Osteoblast (primary cell): Measurements from ENCODE around the gene ZCCHC24. TPM values are rescaled to one million over a fixed set of nuclear protein-coding genes. Genes with fewer than 3 reads are reported as not detected.

ENCODE experiments used
- DNase-seq: peaks from one replicate; pipeline ENCODE4 v3.0.0; 2011; ENCODE audit warnings: low spot score, mixed read lengths; ENCODE audit not compliant: insufficient read length; ENCODE audit errors: missing footprints
- H2AFZ ChIP-seq: 2 replicates; pipeline ENCODE4 v1.6.0; 2011; ENCODE audit warnings: mild to moderate bottlenecking, low read length
- H3K27ac ChIP-seq: 2 replicates; pipeline ENCODE4 v1.5.1; 2011; ENCODE audit warnings: mild to moderate bottlenecking, low read depth, low read length, moderate library complexity
- H3K27me3 ChIP-seq: 2 replicates; pipeline ENCODE4 v1.6.0; 2012; ENCODE audit warnings: mild to moderate bottlenecking, control low read depth, inconsistent platforms, low read length, moderate library complexity; ENCODE audit not compliant: insufficient read depth
- H3K36me3 ChIP-seq: 2 replicates; pipeline ENCODE4 v1.5.1; 2011; ENCODE audit warnings: mild to moderate bottlenecking, low read length, control low read depth, moderate library complexity; ENCODE audit not compliant: insufficient read depth
- H3K4me1 ChIP-seq: 2 replicates; pipeline ENCODE4 v1.5.1; 2011; ENCODE audit warnings: mild to moderate bottlenecking, low read length, control low read depth, moderate library complexity; ENCODE audit not compliant: insufficient read depth
- H3K4me2 ChIP-seq: 2 replicates; pipeline ENCODE4 v1.6.0; 2011; ENCODE audit warnings: mild to moderate bottlenecking, low read length; ENCODE audit not compliant: insufficient read depth
- H3K4me3 ChIP-seq: fragments of 200-600 bp; sonication (generic); 3 replicates; pipeline ENCODE4 v1.5.1; 2012; ENCODE audit warnings: mild to moderate bottlenecking, low read length, inconsistent platforms; ENCODE audit not compliant: insufficient read depth
- H3K79me2 ChIP-seq: 2 replicates; pipeline ENCODE4 v1.6.0; 2012; ENCODE audit warnings: mild to moderate bottlenecking, low read length, control low read depth, inconsistent platforms; ENCODE audit not compliant: insufficient read depth
- H3K9me3 ChIP-seq: 2 replicates; pipeline ENCODE4 v1.5.1; 2011; ENCODE audit warnings: low read depth, low read length, control low read depth
- H4K20me1 ChIP-seq: 2 replicates; pipeline ENCODE4 v1.6.0; 2012; ENCODE audit warnings: mild to moderate bottlenecking, low read length, control low read depth; ENCODE audit not compliant: insufficient read depth
- total RNA-seq: library from RNA; depleted of rRNA; stranded (reverse); fragments of >200 nt; gene quantifications from 2 replicates; pipeline ENCODE4 v1.2.3, GENCODE V29; 2012
- TF ChIP-seq, protein P1 (sequence below): IDR thresholded peaks from 2 replicates; pipeline ENCODE4 v1.5.1; 2011; ENCODE audit warnings: mild to moderate bottlenecking, low read depth, low read length, moderate library complexity; ENCODE audit errors: extremely low read depth

The ZCCHC24 gene
- total RNA-seq, 1 donor = 48.5 TPM

DNA sequence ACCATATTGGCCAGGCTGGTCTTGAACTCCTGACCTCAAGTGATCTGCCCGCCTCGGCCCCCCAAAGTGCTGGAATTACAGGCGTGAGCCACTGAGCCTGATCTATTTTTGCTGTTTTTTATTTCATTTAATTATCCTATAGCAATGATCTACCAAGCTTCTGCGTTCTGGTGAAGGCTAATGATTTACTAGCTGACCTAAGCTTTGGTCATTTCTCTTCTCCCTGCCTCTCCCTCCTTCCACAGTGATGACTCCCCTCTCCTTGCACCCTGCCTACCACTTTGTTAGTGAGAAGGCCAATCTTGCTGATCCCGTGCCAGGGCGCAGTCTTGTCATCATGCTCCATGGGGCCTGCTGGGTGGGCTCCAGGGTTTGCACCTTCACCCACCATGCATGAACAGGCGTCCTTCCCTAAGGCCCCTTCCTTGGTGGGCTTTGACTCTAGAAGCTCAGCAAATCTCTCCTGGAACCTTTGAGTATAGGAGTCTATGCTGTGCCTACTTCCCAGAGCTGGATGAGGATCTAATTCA, 11.9 kb upstream of the ZCCHC24 start:
- H4K20me1 ChIP-seq = no peaks in the 10 kb centered on the region
- H3K4me1 ChIP-seq = peaks cover 15% of the 10 kb centered on the region
- H2AFZ ChIP-seq = no peak overlapping the region
- peaks cover 7% of the 10 kb centered on the region for H3K27me3 ChIP-seq
- no peaks in the 10 kb centered on the region for H3K79me2 ChIP-seq
- no peak for DNase-seq
- H3K4me2 ChIP-seq = no peak overlapping the region
- no peaks in the 10 kb centered on the region for H3K9me3 ChIP-seq
- H3K4me3 ChIP-seq = no peak overlapping the region
- TF ChIP-seq, protein P1, sequence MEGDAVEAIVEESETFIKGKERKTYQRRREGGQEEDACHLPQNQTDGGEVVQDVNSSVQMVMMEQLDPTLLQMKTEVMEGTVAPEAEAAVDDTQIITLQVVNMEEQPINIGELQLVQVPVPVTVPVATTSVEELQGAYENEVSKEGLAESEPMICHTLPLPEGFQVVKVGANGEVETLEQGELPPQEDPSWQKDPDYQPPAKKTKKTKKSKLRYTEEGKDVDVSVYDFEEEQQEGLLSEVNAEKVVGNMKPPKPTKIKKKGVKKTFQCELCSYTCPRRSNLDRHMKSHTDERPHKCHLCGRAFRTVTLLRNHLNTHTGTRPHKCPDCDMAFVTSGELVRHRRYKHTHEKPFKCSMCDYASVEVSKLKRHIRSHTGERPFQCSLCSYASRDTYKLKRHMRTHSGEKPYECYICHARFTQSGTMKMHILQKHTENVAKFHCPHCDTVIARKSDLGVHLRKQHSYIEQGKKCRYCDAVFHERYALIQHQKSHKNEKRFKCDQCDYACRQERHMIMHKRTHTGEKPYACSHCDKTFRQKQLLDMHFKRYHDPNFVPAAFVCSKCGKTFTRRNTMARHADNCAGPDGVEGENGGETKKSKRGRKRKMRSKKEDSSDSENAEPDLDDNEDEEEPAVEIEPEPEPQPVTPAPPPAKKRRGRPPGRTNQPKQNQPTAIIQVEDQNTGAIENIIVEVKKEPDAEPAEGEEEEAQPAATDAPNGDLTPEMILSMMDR = no peak
- H3K36me3 ChIP-seq = no peaks in the 10 kb centered on the region
- no peak overlapping the region for H3K27ac ChIP-seq

DNA sequence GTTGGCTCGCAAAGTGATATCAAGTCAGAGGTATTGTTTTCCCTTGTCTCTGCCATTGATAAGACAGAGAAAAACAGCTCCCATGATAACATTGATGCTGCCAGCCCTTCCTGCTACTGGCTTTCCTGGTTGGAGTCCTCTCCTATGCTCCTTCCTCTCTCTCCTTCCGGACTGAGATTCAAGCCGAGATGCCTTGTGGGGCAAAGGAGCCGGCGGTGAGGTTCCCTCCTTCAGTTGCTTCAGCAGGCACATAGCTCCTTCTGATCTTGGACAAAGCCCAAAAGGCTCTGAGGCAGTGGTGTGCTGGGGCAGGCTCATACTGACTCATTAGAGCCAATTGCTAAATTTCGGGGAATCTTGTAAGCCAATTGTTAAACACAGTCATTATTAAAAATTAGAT, 8.8 kb upstream of the ZCCHC24 start:
- H3K4me1 ChIP-seq = peaks cover 15% of the 10 kb centered on the region
- peak overlapping the region; percentile 21 for H3K4me2 ChIP-seq
- peak overlapping the region; percentile 58 for H2AFZ ChIP-seq
- no peaks in the 10 kb centered on the region for H3K36me3 ChIP-seq
- peaks cover 3% of the 10 kb centered on the region for H3K27me3 ChIP-seq
- no peak for DNase-seq
- no peak overlapping the region for H3K27ac ChIP-seq
- TF ChIP-seq, protein P1 = no peak
- H3K79me2 ChIP-seq = no peaks in the 10 kb centered on the region
- no peaks in the 10 kb centered on the region for H3K9me3 ChIP-seq
- H3K4me3 ChIP-seq = no peak overlapping the region
- no peaks in the 10 kb centered on the region for H4K20me1 ChIP-seq

DNA sequence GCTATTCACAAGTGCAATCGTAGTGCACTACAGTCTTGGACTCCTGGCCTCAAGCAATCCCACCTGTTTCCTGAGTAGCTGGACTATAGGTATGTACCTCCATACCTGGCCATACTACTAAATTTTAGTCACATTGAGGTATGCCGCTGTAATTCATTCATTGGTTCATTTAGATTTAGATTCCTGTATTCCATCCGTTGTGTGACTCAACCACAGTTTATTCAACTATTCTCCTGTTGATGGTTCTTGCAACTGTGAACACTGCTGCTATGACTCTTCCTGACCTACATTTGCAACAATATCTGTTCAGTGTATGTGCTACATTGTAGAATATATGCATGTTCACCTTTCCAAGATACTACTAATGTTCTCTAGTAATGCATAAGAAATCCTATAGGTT, 8.0 kb upstream of the ZCCHC24 start:
- Histone ChIP-seq H3K79me2 (no peaks in the 10 kb centered on the region), H4K20me1 (no peaks in the 10 kb centered on the region), H3K27me3 (peaks cover 3% of the 10 kb centered on the region), H3K4me3 (no peak overlapping the region), H3K9me3 (no peaks in the 10 kb centered on the region), H3K36me3 (no peaks in the 10 kb centered on the region), H3K4me2 (no peak overlapping the region), H2AFZ (no peak overlapping the region), H3K27ac (no peak overlapping the region), H3K4me1 (peaks cover 15% of the 10 kb centered on the region)
- DNase-seq = no peak
- TF ChIP-seq, protein P1 = no peak

DNA sequence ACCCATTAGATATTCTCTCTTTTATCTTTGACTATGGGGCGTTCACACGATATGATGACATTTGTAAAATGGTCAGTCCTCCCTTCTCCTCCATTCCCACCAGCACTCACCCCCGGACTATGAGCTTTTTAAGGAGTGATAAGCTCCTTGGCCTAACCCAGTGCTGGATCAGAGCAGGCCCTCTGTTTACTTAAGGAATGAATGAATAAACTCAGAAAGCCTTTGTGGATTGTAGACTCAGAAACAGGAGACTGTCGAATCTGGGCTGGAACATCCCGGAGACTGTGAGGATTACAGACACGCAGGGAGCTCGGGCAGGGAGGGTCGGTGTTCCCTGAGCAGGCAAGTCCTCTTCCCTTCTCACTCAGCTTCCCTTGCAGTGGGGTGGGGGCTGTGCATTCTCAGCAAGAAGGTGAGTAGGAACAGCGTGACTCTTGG, 6.8 kb upstream of the ZCCHC24 start:
- Histone ChIP-seq H3K4me3 (no peak overlapping the region), H3K27ac (no peak overlapping the region)

More for the DNA sequence above, 6.8 kb upstream of the ZCCHC24 start:
- no peaks in the 10 kb centered on the region for H4K20me1 ChIP-seq
- peak overlapping the region; percentile 64 for H2AFZ ChIP-seq
- TF ChIP-seq, protein P1 = no peak
- no peaks in the 10 kb centered on the region for H3K79me2 ChIP-seq
- no peaks in the 10 kb centered on the region for H3K36me3 ChIP-seq
- no peaks in the 10 kb centered on the region for H3K9me3 ChIP-seq
- no peak overlapping the region for H3K4me2 ChIP-seq
- H3K4me1 ChIP-seq = peaks cover 15% of the 10 kb centered on the region
- no peak for DNase-seq
- H3K27me3 ChIP-seq = no peaks in the 10 kb centered on the region
